ENCODE results near the gene HARBI1. TPM values are rescaled to one million over a fixed set of nuclear protein-coding genes. Genes with fewer than 3 reads are reported as not detected.

HARBI1 gene
- total and polyA plus RNA-seq, 2 of the 8 experiments (the other 6 are each of a cell fraction or from before 2014, with no cell fraction given): 3.8 to 5.1 TPM

- Histone ChIP-seq H3K27me3 (replicated peaks in 1 of 4; ENCODE audit: control insufficient read depth in 3 of 4, extremely low read depth in 1 of 4, insufficient read depth in 3 of 4, low read length in 3 of 4) (no peaks in the 10 kb centered on the region), H4K5ac (ENCODE audit: insufficient read length, low read depth, low read length) (no peak overlapping the region), H3K79me1 (ENCODE audit: low read depth, low read length) (no peaks in the 10 kb centered on the region), H2AFZ (ENCODE audit: low read length) (no peak overlapping the region), H3K4me2 (ENCODE audit: insufficient read depth in 1 of 2, low read depth in 2 of 2, low read length in 2 of 2) (no peak overlapping the region), H3K23ac (ENCODE audit: insufficient read length) (no peak overlapping the region), H2BK120ac (replicated peaks; ENCODE audit: low read depth, low read length) (no peak overlapping the region), H3K36me3 (ENCODE audit: control insufficient read depth in 2 of 4, insufficient read depth in 4 of 4, low read length in 3 of 4) (peaks cover 16 to 62% (median 38%) of the 10 kb centered on the region in 4 experiments), H3K14ac (ENCODE audit: insufficient read length) (no peak overlapping the region), H3K9me3 (ENCODE audit: insufficient read depth in 2 of 2, low read depth in 1 of 2, low read length in 1 of 2) (no peaks in the 10 kb centered on the region), H2BK5ac (ENCODE audit: low read depth, low read length) (no peak overlapping the region), H2BK15ac (ENCODE audit: low read length) (no peak overlapping the region), H3K56ac (replicated peaks; ENCODE audit: insufficient read length, low read depth, low read length) (no peak overlapping the region), H2BK20ac (ENCODE audit: low read length) (no peak overlapping the region), H3K9ac (replicated peaks in 1 of 4; ENCODE audit: extremely low read depth in 1 of 4, low read depth in 3 of 4, low read length in 3 of 4) (no peak overlapping the region), H3K18ac (ENCODE audit: extremely low read depth, low read length) (no peak overlapping the region), H2BK12ac (ENCODE audit: low read depth, low read length) (no peak overlapping the region), H4K20me1 (replicated peaks in 1 of 2; ENCODE audit: control insufficient read depth in 1 of 2, insufficient read depth in 2 of 2, low read length in 2 of 2) (peaks cover 0 to 1% of the 10 kb centered on the region in 2 experiments), H3K79me2 (ENCODE audit: control insufficient read depth in 1 of 2, insufficient read depth in 2 of 2, low read length in 2 of 2) (no peaks in the 10 kb centered on the region), H2AK5ac (ENCODE audit: low read depth, low read length) (no peak overlapping the region), H4K91ac (replicated peaks; ENCODE audit: insufficient read length, low read length) (no peak overlapping the region), H3K27ac (ENCODE audit: low read depth, low read length) (no peak overlapping the region), H3K4ac (replicated peaks; ENCODE audit: insufficient read length, low read depth, low read length) (no peak overlapping the region), H4K8ac (ENCODE audit: extremely low read depth, insufficient read depth, low read length) (no peak overlapping the region), H3K23me2 (ENCODE audit: low read depth, low read length) (no peaks in the 10 kb centered on the region), H3K4me3 (ENCODE audit: extremely low read depth in 1 of 4, insufficient read depth in 2 of 4, low read depth in 3 of 4, low read length in 4 of 4) (no peak overlapping the region), H3K4me1 (replicated peaks in 1 of 4; ENCODE audit: control insufficient read depth in 3 of 4, insufficient read depth in 4 of 4, low read length in 3 of 4) (no peaks in the 10 kb centered on the region)
- ChIA-PET POLR2A (ENCODE audit: partially characterized antibody) (interaction anchor here (1.0 kb wide), 1 partner anchor 12 kb away, joined by 3 read pairs; no protein-coding TSS in a partner anchor), CTCF (ENCODE audit: partially characterized antibody) (interaction anchor here (0.8 to 4.7 kb wide), 2 partner anchors 8 to 10 kb away, joined by 3 to 24 read pairs; no protein-coding TSS in a partner anchor)
- 100% methylated on average over 1 of the region's 1 CpG; no CpG with 5 or more reads in 1 of the 2 experiments for WGBS, 2 experiments (ENCODE audit: extremely low coverage in 1 of 2, insufficient coverage in 1 of 2, insufficient read length in 1 of 2, insufficient replicate concordance in 2 of 2, low coverage in 1 of 2, low lambda C conversion rate in 2 of 2, missing lambda C conversion rate in 1 of 2)
- TF ChIP-seq ATF3 (IDR thresholded peaks at IDR 0.05; ENCODE audit: insufficient read depth, low read depth, low read length): no peak
- no peak for TF ChIP-seq SIX5 (IDR thresholded peaks at IDR 0.05; ENCODE audit: low read depth, low read length)
- no peak for TF ChIP-seq RXRA (IDR thresholded peaks at IDR 0.05; ENCODE audit: insufficient read depth, low read depth, low read length)
- no peak for TF ChIP-seq RBBP5 (IDR thresholded peaks at IDR 0.05; ENCODE audit: borderline replicate concordance, low read depth, low read length)
- TF ChIP-seq BRCA1 (IDR thresholded peaks at IDR 0.05; ENCODE audit: low read depth, low read length): no peak
- TF ChIP-seq GTF2F1 (IDR thresholded peaks at IDR 0.05; ENCODE audit: borderline replicate concordance, low read depth, low read length): no peak
- FAIRE-seq: no peak
- no peak for DNase-seq (ENCODE audit: low read depth in 1 of 2, low spot score in 2 of 2)
These were observed 42.9 kb upstream of the HARBI1 start for GRCh38 chr11:46659908-46660307.

Data from H1 (cell line).